ENCODE results near the gene ZBTB42.
"Not testable (repeated sequence)": the region's sequence is repeated elsewhere in the genome, so short reads cannot be mapped to it uniquely, and the experiment has no call there.

The ZBTB42 gene

DNA sequence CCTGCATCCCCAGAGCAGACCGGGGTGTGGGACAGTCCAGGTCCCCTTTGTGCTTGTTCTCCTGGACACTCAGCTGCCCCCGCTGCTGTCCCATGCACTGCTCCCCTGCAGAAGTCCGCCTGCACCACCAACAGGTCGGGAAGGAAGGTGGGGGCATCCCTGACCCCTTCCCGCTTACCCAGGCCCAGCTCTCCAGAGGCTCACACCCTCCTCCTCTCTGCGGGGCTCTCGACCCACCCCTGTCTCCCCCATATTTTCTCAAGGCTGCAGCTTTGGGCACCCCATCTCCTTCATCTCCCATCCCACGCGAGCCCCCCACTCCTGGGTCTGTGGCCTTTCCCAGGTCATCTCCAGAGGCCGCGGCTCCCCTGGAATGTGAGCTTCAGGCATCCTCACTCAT lies 9.4 kb downstream of the ZBTB42 start:
- no peak for DNase-seq (ENCODE audit: low read depth in 2 of 2)

DNA sequence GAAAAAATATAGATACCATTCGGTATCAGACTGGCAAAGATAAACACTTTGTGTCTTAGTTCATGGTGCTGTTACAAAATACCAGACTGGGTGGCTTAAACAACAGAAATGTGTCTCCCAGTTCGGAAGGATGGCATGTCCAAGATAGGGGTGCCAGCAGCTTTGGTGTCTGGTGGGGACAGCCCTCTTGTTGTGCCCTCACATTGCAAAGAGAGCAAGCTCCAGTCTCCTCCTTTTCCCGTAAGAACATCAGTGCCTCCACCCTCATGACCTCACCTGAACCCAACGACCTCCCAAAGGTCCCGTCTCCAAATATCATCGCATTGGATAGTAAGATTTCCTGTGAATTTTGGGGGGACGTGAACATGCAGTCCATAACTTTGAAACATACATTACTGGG lies 12.4 kb downstream of the ZBTB42 start:
- no peak for DNase-seq (ENCODE audit: low read depth in 2 of 2)

DNA sequence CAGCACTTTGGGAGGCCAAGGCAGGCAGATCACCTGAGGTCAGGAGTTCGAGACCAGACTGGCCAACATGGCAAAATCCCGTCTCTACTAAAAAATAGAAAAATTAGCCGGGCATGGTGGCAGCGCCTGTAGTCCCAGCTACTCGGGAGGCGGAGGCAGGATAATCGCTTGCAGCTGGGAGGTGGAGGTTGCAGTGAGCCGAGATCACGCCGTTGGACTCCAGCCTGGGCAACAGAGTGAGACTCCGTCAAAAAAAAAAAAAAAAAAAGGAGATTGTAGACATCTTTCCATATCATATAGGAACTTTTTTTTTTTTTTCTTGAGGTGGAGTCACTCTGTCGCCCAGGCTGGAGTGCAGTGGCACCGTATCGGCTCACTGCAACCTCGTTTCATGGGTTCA lies 13.8 kb downstream of the ZBTB42 start:
- not testable (repeated sequence) for DNase-seq (ENCODE audit: low read depth in 2 of 2)

- no peak for DNase-seq (ENCODE audit: low read depth in 2 of 2)
Observed at GRCh38 chr14:104816616-104816884, 15.6 kb downstream of the ZBTB42 start.

- DNase-seq (ENCODE audit: low read depth in 2 of 2): no peak
Observed at GRCh38 chr14:104817930-104818713, 17.2 kb downstream of the ZBTB42 start.

GRCh38 chr14:104818714-104819161 lies 17.8 kb downstream of the ZBTB42 start:
- no peak for DNase-seq (ENCODE audit: low read depth in 2 of 2)

DNA sequence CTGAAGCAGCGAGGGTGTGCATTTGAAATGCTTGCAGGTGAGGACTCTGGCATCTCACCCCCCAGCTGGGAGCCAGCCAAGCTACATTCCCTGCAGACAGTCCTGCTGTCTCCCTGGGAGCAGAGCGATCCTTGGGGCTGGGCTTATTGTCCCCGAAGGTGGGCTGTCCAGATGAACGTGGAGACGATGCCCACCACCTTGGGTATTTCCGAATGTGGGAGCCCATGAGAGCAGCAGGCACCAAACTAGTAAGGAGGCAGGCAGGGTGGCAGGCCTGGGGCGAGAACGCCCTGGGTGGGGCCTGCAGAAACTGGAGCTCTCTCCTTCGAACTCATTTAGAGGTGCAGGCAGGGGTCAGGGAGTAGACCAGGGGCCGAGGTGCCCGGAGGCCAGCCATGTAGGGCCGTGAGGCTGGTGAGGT lies 18.5 kb downstream of the ZBTB42 start:
- no peak for DNase-seq (ENCODE audit: low read depth in 2 of 2)

DNA sequence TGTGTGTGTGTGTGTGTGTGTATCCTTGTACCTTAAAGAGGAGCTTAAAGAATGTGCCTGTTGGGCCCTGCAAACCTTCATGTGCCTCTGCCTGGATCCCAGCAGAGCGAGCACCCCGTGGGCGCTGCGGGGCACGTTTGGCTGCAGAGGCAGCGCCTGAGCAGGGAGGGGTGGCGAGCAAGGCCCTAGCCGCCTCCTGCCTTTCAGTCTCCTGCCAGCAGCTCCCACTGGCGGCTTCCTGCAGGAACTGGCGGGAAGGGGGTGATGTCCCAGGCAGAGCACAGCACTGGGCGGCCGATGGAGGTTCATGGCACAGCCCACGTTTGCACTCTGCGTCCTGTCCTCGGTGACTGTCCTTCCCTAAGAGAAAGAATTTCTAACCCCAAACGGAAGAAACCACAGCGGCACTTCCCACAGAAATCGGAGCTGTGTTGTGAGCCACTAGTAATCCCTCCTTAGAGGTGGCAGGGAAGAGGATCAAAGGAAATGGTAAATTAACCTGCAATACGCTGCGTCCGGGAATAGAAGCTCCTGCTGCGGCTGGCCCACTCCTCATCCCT lies 19.8 kb downstream of the ZBTB42 start:
- no peak for DNase-seq (ENCODE audit: low read depth in 2 of 2)

- no peak for DNase-seq (ENCODE audit: low read depth in 2 of 2)
Observed at GRCh38 chr14:104821229-104821945, 20.5 kb downstream of the ZBTB42 start.

- no peak for DNase-seq (ENCODE audit: low read depth in 2 of 2)
Observed at GRCh38 chr14:104821971-104822608, 21.2 kb downstream of the ZBTB42 start.

- no peak for DNase-seq (ENCODE audit: low read depth in 2 of 2)
Observed at GRCh38 chr14:104822821-104823615, 22.1 kb downstream of the ZBTB42 start.

DNA sequence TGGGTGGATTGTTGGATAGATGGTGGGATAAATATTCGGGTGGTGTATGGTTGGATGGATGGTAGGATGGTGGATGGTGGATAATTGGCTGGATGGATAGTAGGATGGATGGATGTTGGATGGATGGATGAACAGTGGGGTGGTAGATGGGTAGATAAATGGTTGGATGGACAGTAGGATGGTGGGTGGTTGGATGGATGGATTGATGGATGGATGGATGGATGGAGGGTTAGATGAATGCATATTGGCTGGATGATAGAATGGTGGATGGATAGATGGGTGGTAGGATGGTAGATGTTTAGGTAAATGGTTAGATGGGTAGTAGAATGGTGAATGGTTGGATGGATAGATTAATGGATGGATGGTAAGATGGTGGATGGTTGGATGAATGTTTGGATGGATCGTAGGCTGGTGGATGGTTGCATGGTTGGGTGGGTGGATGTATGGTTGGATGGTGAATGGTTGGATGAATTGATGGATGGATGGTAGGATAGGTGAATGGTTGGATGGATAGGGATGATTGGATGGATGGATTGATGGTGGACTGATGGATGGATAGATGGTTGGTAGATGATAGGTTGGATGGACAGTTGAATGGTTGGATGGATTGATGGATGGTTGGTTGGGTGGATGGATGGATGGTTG lies 23.6 kb downstream of the ZBTB42 start:
- no peak for DNase-seq (ENCODE audit: low read depth in 2 of 2)

GRCh38 chr14:104826189-104826860 lies 25.4 kb downstream of the ZBTB42 start:
- DNase-seq (ENCODE audit: low read depth in 2 of 2): peak; percentile 86 to 94

DNA sequence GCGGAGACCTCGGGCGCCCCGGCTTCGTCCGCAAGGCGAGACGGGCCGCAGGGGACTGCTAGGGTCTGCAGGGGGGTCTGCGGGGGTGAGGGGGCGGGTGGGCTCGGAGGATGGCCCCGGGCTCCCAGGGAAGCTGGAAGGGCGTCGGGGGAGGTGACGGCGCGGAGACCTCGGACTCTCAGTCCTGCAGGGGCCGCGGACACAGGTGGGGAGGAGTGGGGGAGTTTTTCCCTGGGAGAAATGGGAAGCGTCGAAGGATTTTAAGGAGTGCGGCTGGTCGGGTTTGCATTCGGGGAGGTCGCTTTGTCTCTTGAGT lies 25.9 kb downstream of the ZBTB42 start:
- DNase-seq (ENCODE audit: low read depth in 2 of 2): no peak

- DNase-seq (ENCODE audit: low read depth in 2 of 2): peak in 1 of 2 experiments; percentile 44
Observed at GRCh38 chr14:104827177-104828055, 26.5 kb downstream of the ZBTB42 start.

GRCh38 chr14:104830781-104831180 lies 29.9 kb downstream of the ZBTB42 start:
- no peak for DNase-seq (ENCODE audit: low read depth in 2 of 2)

DNA sequence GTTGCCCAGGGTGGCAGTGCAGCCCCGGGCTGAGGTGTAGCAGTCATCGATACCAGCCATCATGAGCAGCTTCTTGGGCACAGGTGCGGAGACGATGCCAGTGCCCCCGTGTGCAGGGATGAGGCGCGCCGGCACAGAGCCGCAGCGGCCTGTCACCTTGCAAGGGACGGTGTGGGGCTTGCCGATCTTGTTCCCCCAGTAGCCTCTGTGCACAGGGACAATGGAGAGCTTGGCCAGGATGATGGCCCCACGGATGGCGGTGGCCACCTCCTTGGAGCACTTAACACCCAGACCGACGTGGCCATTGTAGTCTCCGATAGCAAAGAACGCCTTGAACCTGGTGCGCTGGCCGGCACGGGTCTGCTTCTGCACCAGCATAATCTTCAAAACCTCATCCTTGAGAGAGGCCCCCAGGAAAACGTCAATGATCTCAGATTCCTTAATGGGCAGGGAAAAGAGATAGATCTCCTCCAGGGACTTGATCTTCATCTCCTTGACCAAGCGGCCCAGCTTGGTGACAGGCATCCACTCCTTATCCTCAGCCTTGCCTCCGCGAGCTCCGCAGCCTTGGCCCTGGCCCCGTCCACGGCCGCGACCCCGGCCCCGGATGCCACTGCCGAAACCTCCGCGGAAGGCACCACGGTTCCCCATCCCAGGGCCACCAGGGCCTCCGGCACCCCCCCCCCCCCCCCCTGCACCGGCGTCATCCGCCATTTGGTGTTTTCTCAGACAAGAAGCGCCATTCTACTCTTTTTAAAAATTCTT lies 35.5 kb downstream of the ZBTB42 start:
- DNase-seq (ENCODE audit: low read depth in 2 of 2): not testable (repeated sequence)

DNA sequence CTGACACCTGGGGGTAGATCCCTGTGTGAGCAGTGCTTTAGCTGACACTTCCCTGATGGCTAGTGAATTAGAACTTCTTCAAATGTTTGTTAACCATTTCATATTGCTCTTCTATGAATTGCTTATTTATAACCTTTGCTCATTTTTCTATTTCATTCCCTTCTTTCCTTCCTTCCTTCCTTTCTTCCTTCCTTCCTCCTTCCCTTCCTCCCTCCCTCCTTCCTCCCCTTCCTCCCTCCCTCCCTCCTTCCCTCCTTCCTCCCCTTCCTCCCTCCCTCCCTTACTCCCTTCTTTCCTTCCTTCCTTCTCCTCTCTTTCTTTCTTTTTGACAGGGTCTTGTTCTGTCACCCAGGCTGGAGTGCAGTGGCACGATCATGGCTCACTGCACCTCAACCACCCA lies 40.8 kb downstream of the ZBTB42 start:
- DNase-seq (ENCODE audit: low read depth in 2 of 2): no peak

DNA sequence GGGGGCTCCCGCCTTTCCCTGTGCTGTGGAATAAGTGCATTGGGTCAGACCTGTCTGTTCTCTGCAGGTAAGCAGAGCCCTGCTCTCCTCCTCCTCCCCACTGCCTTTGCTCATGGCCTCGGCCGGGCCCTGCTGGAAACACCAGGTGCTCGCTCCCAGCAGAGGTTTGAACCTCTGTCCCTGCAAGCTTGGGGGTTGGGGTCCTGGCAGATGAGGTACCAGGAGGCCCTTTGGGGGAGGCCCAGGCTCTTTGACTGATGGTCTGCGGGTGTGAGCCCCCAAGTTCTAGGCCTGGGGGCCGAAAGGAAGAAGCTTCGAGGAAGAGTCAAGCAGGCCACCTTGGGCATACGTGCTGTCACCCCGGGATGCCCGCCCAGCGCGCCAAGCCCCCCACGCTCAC lies 42.1 kb downstream of the ZBTB42 start:
- DNase-seq (ENCODE audit: low read depth in 2 of 2): no peak

All from stimulated activated CD4-positive, alpha-beta T cell treated with anti-CD3 and anti-CD28 coated beads, Interleukin-12 subunit alpha, Interleukin-12 subunit beta, amount 100 ng/mL, for 24 hours (primary cell).